LNCaP clone FGC (cell line): Measurements from ENCODE around the gene ATAD2B.
A peak's percentile ranks its signal among the peaks of the same experiment; 100 is the strongest.

ENCODE experiments used
- DNase-seq: peaks from one replicate; pipeline ENCODE4 v3.0.0-alpha.2; 2011; ENCODE audit warnings: low read depth
- H3K4me3 ChIP-seq: 2 replicates; pipeline ENCODE4 v1.5.1; 2011; ENCODE audit warnings: mild to moderate bottlenecking, low read depth, low read length, control low read depth
- TF ChIP-seq, protein P1 (sequence below): IDR thresholded peaks from 2 replicates; pipeline ENCODE4 v1.5.1; 2012; ENCODE audit warnings: mild to moderate bottlenecking; ENCODE audit not compliant: control insufficient read depth, insufficient read depth; ENCODE audit errors: extremely low read depth

Gene ATAD2B

DNA sequence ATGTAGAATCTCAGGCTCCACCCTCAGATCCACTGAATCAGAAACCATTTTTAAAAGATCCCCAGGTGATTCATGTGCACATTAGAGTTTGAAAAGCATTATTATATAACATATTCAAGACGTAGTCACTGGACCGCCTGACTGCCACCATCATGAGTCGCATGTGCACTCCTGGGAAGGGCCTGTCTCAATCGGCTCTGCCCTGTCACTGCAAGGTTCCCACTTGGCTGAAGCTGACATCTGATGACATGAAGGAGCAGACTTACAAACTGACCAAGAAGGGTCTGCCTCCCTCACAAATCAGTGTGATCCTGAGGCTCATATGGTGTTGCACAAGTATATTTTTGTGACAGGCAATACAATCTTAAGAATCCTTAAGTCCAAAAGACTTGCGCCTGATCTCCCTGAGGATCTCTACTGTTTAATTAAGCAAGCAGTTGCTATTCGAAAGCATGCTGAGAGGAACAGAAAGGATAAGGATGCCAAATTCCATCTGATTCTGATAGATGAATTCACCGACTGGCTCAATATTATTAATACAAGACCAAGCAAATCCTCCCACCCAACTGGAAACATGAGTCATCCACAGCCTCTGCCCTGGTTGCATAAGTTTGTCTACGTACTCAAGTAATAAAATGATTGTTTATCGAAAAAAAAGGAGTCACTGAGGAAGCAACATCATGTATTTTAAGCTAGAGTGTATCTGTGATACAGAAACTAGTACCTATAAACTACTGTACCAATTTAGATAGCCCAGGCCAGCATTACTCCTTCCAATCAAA is 26.2 kb downstream of the ATAD2B start:
- no peak overlapping the region for H3K4me3 ChIP-seq
- DNase-seq, result no peak
- TF ChIP-seq, protein P1, sequence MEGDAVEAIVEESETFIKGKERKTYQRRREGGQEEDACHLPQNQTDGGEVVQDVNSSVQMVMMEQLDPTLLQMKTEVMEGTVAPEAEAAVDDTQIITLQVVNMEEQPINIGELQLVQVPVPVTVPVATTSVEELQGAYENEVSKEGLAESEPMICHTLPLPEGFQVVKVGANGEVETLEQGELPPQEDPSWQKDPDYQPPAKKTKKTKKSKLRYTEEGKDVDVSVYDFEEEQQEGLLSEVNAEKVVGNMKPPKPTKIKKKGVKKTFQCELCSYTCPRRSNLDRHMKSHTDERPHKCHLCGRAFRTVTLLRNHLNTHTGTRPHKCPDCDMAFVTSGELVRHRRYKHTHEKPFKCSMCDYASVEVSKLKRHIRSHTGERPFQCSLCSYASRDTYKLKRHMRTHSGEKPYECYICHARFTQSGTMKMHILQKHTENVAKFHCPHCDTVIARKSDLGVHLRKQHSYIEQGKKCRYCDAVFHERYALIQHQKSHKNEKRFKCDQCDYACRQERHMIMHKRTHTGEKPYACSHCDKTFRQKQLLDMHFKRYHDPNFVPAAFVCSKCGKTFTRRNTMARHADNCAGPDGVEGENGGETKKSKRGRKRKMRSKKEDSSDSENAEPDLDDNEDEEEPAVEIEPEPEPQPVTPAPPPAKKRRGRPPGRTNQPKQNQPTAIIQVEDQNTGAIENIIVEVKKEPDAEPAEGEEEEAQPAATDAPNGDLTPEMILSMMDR, result no peak

DNA sequence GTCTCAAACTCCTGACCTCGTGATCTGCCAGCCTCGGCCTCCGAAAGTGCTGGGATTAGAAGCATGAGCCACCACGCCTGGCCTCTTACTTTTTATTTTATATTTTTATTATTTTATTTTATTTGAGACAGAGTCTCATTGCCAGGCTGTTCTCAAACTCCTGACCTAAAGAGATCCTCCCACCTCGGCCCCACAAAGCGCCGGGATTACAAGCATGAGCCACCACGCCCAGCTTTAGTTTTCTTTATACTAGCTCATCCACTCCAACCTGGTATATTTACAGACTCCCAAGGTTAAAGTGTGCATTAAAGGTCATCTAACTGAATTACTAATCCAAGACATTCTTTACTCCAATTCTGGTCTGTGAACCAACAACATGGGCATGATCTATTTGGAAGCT is 26.8 kb downstream of the ATAD2B start:
- DNase-seq, result no peak
- TF ChIP-seq, protein P1, result no peak
- no peak overlapping the region for H3K4me3 ChIP-seq

DNA sequence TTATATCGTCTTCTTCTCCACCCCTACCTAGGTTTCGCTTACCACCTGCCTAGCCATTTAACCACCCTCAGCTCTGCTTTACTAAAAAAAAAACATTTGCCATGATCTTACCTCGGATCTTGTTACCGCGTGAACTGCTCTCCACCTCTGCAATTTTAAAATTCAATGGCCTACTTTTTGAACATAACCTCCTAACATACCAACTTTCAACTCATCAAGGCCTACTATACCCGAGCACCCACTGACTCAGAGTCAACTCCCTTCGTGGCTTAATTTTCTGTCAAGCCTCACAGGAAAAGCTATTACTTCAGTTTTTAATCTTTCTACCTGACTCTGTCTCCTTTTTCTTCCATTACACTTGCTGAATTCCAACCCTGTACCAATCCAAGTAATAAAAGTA is 55.7 kb downstream of the ATAD2B start:
- TF ChIP-seq, protein P1, result no peak
- no peak overlapping the region for H3K4me3 ChIP-seq
- no peak for DNase-seq

DNA sequence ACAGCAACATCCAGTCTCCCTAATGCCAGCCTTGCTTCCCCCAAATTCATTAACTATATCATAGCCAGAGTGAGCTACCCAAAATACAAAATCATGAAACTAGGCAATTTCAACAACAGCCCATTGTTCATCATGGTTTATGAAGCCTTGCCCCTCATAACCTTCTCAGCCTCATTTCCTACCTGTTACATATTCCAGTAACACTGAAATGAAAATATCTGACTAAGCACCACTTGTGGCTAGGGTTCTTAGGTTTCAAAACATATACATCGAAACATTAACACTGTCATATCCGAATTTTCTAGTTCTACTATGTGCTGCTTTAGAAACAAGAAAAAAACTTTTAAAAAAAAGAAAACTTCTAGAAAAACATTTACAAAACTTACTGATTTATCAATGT is 59.5 kb downstream of the ATAD2B start:
- DNase-seq, result no peak
- TF ChIP-seq, protein P1, result no peak
- no peak overlapping the region for H3K4me3 ChIP-seq

DNA sequence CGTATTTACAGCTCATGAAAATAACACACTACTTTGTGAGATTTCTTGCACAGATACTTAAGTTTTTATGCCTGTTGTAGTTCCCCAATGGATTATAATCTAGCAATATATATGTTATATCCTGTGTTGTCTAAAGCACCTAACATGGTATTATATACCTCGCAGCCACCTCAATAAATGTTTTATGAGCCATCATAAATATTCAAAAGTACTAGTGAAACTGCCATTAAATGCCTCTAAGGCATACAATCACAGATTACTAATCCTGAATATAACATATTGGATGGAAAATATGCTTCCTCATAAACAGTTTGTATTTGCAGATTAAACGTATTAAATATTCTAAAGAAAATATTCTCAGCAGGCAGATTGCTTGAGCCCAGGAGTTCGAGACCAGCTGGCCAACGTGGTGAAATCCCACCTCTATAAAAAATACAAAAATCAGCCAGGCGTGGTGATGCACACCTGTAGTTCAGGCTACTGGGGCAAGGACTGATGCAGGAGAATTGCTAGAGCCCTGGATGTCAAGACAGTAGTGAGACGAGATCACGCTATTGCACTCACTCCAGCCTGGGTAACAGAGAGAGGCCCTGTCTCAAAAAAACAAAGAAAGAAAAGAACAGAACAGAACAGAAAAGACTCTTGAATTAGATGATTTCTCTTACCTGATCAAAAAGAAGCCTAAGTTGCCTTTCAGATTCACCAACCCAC is 64.1 kb downstream of the ATAD2B start:
- TF ChIP-seq, protein P1, result no peak
- DNase-seq, result peak; percentile 36
- H3K4me3 ChIP-seq, result no peak overlapping the region

DNA sequence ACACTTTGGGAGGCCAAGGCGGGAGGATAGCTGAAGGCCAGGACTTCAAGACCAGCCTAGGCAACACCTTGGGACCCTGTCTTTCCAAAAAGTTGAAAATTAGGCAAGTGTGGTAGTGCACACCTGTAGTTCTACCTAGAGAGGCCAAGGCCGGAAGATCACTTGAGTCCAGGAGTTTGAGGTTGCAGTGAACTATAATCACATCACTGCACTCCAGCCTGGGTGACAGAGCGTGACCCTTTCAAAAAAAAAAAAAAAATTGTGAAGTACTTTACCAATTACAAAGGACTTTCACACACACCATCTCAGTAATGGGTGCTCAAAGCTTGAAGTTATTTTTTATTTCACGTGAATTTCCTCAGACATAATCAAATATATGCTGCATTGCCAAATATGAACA is 65.0 kb downstream of the ATAD2B start:
- no peak overlapping the region for H3K4me3 ChIP-seq
- no peak for DNase-seq
- TF ChIP-seq, protein P1, result no peak
